Measurements from ENCODE around the gene PPP4R1.

DNA sequence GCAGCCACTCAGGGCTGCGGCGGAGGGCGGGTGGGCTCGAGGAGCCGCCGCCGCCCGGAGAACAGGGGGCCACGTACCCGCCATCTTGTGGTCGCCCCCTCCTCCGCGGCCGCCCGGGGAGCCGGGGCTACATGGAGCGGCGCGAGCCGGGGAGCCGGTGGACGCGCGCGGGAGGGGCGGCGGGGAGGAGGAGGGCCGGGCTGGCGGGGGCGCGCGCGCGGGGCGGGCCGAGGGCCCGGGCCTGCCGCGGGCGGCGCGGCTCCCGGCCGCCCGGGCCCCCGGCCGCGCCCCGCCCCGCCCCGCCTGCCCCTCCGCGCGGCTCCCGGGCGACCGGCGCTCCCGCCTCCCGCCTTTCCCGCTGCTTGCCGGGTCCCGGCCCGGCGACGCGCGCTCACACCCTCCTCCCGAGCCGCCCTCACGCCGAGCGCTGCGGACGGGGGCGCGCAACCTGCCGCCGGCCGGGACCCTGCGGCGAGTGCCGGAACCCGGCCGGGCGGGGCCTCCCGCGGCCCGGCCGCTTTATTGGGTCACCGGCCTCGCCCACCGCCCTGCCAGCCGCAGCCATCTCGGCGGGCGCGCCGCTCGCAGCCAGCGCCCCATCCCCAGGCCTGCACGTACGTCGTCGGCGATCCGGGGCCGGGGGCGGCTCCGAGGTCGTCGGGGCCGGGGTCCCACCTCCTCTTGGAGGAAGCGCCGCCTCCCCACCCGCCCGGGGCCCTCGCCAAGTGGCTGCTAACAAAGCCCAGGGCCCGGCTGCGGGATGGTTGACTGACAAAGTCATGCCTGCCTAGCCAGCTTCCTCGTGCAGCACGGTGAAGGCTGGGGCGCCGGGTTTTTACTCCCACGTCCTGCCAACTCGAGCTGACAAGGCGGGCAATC, at the start of gene PPP4R1:
- TF ChIP-seq, protein P1, sequence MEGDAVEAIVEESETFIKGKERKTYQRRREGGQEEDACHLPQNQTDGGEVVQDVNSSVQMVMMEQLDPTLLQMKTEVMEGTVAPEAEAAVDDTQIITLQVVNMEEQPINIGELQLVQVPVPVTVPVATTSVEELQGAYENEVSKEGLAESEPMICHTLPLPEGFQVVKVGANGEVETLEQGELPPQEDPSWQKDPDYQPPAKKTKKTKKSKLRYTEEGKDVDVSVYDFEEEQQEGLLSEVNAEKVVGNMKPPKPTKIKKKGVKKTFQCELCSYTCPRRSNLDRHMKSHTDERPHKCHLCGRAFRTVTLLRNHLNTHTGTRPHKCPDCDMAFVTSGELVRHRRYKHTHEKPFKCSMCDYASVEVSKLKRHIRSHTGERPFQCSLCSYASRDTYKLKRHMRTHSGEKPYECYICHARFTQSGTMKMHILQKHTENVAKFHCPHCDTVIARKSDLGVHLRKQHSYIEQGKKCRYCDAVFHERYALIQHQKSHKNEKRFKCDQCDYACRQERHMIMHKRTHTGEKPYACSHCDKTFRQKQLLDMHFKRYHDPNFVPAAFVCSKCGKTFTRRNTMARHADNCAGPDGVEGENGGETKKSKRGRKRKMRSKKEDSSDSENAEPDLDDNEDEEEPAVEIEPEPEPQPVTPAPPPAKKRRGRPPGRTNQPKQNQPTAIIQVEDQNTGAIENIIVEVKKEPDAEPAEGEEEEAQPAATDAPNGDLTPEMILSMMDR (IDR thresholded peaks at IDR 0.05) = no peak
- peak in 2 of 4 donors; percentile 57 to 61 for TF ChIP-seq POLR2A (IDR thresholded peaks at IDR 0.05)

All from esophagus squamous epithelium (tissue), 4 donors.